ENCODE data around the gene CCDC198.

The CCDC198 gene

DNA sequence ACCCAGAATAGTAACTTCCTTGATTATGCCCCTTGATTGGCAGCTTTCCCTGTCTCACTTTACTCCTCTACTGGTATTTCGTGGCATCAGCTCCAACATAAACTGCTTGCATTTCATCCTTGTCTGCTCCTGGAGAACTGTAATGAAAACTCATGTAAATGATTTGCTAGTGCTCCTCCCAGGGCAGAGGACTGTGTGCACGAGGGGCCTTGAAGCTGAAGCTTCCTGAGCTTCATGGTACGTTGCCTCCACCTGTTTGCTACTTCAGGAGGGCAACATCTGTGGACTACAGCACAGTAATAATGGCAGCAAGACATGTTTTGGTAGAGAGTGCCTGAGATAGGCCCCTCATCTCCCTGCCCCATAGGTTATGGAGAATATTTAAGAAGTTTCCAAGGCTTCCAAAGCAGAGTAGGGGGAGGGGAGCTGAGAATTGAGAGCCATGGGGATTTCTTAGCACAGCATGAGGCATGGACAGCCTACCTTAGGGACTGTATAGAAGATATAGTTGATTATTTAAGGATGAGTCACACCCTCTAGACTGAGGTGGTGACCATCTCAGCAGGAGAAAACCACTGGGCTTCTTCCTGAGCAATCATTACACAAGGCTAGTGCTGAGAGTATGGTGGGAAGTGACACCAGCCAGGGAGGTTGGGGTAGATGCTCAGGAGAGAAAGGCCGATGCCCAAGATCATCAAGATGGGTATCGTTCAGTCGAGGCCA, 29.5 kb downstream of the CCDC198 start:
- in situ Hi-C loops (cut with MboI; ENCODE audit: low sequenced_read_pairs) = no loop called here

DNA sequence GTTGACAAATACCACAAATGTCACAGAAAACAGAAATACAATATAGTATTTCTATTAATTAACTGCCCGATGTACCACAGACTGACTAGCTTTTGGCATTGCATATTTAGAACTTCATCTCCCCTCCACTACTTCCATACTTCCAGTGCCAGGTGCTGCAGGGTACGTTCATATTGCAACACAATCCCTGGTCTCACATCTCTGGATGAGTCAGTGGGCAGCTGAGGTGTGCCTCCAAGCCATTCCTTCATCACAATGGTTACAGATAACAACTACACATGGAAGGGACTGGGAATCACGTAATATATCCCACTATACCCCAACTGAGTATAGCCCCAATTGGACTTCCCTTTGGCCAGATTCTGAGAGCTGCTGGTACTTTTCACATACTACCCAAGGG, 31.1 kb downstream of the CCDC198 start:
- in situ Hi-C loops (cut with MboI; ENCODE audit: low sequenced_read_pairs) = no loop called here

DNA sequence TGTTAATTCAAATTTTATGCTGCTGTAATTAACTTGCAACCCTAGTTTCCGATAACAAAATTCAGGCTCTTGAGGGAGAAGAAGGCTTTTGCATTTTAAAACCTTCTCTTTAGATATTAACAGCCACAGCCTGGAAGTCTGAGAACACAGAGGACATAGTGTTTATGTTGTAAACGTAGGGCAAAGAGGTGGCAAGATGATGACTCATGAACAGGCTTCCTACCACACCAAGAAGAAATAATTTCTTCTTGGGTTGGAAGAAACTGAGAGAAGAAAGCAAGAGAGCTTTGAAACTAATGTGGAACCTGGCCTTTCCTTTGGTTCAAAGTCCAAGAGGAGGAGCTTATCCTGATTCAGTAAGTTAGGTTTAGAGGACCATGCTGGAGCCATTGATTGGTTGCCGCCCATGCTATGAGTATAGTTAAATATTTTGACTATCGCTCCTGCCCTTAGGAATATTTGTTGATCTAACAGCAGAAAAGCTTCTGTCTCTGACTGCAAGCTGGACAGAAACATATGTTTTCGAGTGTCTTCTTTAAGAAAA, 31.8 kb downstream of the CCDC198 start:
- in situ Hi-C loops (cut with MboI; ENCODE audit: low sequenced_read_pairs) = no loop called here

DNA sequence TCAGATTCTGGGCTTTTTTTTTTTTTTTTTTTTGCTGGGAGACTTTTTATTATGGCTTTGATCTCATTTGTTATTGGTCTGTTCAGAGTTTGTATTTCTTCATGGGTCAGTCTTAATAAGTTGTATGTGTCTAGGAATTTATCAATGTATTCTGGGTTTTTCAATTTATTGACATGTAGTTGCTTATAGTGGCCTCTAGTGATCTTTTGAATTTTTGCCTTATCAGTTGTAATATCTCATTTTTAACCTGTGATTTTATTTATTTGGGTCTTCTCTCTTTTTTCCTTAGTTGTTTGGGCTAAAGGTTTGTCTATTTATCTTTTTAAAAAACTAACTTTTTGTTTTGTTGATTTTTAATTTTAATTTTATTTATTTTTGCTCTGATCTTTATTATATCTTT, 57.7 kb downstream of the CCDC198 start:
- in situ Hi-C loops (cut with MboI; ENCODE audit: low sequenced_read_pairs) = no loop called here

DNA sequence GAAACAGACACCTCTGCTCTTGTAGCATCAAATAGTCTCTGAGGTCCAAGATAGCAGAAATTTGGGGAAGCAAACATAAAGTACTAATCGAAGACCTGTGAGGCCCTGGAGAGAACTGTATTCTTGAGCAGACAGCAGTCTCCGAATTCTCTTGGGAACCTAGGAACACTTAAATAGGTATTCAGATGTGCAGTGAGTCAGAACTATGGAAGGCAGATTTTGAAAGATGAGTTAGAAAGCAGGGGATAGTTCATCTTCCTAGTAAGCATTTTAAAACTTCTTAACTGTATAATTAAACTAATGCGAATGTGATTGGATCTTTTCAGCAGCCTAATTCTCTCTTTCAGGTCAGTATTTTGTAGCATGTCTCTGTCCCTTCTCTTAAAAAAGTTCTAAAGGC, 72.7 kb downstream of the CCDC198 start:
- in situ Hi-C loops (cut with MboI; ENCODE audit: low sequenced_read_pairs) = no loop called here

DNA sequence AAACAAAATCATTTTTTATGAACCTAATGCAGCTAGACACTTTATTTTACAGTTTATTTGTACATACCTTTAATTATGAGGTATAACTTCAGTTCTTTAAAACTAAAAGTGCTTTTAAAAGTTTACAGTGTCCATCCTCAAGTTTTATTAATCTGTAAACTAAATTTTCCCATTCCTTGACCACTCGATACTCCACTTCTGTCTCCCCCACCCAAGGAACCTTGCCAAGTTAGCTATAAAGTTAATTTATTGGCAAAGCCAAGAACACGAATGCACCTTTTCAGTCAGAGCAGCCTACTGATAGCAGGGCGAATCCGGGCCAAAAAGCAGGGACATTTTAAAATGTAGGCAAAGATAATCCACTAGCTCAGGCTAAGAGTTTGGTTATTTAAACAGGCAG, 73.6 kb downstream of the CCDC198 start:
- in situ Hi-C loops (cut with MboI; ENCODE audit: low sequenced_read_pairs) = no loop called here
